Measurements from ENCODE around the gene MRPS2. TPM values are rescaled to one million over a fixed set of nuclear protein-coding genes. Genes with fewer than 3 reads are reported as not detected.

The MRPS2 gene
- total RNA-seq, 2 experiments from 2014 or later, result 20.8 to 23.2 TPM

GRCh38 chr9:135523521-135524129 is 23.1 kb downstream of the MRPS2 start:
- H3K27ac ChIP-seq (ENCODE audit: low read depth in 1 of 2, low read length in 2 of 2), result no peak overlapping the region
- CTCF ChIA-PET, result no interaction called here
- DNase-seq (peak in 1 of 14 experiments; percentile 10), ATAC-seq (ENCODE audit: poor library complexity) (no peak)
- no peaks in the 10 kb centered on the region for H3K4me1 Mint-ChIP-seq (ENCODE audit: low read depth)
- peaks cover 0 to 10% of the 10 kb centered on the region in 2 experiments for H3K9me3 ChIP-seq (ENCODE audit: control insufficient read depth in 1 of 2, insufficient read depth in 1 of 2, low read length in 2 of 2)
- H3K27me3 Mint-ChIP-seq, result peaks cover 6% of the 10 kb centered on the region
- no peaks in the 10 kb centered on the region for H3K36me3 Mint-ChIP-seq (ENCODE audit: low read depth)
- intact Hi-C loops (cut with DNase I, micrococcal nuclease), result no loop called here
- H3K27me3 ChIP-seq (ENCODE audit: control insufficient read depth in 1 of 2, insufficient read depth in 2 of 2, low read length in 2 of 2), result peaks cover 2 to 5% of the 10 kb centered on the region in 2 experiments
- TF ChIP-seq, protein P1, sequence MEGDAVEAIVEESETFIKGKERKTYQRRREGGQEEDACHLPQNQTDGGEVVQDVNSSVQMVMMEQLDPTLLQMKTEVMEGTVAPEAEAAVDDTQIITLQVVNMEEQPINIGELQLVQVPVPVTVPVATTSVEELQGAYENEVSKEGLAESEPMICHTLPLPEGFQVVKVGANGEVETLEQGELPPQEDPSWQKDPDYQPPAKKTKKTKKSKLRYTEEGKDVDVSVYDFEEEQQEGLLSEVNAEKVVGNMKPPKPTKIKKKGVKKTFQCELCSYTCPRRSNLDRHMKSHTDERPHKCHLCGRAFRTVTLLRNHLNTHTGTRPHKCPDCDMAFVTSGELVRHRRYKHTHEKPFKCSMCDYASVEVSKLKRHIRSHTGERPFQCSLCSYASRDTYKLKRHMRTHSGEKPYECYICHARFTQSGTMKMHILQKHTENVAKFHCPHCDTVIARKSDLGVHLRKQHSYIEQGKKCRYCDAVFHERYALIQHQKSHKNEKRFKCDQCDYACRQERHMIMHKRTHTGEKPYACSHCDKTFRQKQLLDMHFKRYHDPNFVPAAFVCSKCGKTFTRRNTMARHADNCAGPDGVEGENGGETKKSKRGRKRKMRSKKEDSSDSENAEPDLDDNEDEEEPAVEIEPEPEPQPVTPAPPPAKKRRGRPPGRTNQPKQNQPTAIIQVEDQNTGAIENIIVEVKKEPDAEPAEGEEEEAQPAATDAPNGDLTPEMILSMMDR (IDR thresholded peaks at IDR 0.05), result no peak
- H3K36me3 ChIP-seq (ENCODE audit: insufficient read depth, low read length), result no peaks in the 10 kb centered on the region
- H3K27ac Mint-ChIP-seq, result no peak overlapping the region
- no peak overlapping the region for H3K4me3 ChIP-seq (ENCODE audit: low read length)
- no peaks in the 10 kb centered on the region for H3K4me1 ChIP-seq (ENCODE audit: insufficient read depth, low read length)
- H3K4me3 Mint-ChIP-seq, result no peak overlapping the region
- H3K9me3 Mint-ChIP-seq, result no peaks in the 10 kb centered on the region
- POLR2A ChIA-PET, result no interaction called here

DNA sequence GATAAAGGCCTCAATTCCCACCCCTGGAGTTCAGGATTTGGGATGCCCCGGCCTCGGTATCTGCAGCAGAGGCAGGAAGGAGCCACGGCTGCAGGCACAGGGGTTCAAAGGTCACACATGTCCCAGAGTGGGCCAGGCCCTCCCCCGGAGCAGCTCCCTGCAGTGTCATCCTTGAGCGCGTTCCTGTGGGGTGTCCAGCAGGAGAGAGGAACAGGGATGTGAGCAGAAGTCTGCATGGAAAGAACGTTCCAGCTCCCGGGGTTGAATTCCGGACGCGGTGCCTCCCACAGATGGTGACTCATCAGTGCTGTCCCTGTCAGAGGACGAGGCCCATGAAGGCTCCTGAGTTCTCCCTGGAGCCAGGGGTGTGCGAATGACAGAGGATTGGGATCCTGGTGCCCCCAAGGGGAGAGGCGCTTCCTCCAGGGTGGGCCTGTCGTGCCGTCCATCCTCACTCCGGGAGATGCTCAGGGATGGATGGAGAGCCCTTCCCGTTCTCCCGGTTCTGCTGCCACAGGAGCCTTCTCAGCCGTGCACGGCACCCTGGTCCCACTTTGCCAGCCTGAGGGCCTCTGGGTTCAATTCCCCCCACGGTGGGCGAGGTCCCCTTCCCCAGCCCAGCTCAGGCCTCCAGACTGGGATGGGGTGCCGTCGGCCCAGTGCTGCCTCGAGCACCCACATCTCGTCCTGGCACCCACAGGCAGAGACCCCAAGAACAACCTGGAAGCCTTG is 23.8 kb downstream of the MRPS2 start:
- Mint-ChIP-seq H3K27me3 (peaks cover 8% of the 10 kb centered on the region), H3K27ac (no peak overlapping the region), H3K4me3 (no peak overlapping the region), H3K4me1 (ENCODE audit: low read depth) (no peaks in the 10 kb centered on the region), H3K36me3 (ENCODE audit: low read depth) (no peaks in the 10 kb centered on the region), H3K9me3 (no peaks in the 10 kb centered on the region)
- DNase-seq (no peak), ATAC-seq (ENCODE audit: poor library complexity) (no peak)
- Histone ChIP-seq H3K36me3 (ENCODE audit: insufficient read depth, low read length) (no peaks in the 10 kb centered on the region), H3K4me1 (ENCODE audit: insufficient read depth, low read length) (no peaks in the 10 kb centered on the region), H3K27ac (ENCODE audit: low read depth in 1 of 2, low read length in 2 of 2) (no peak overlapping the region), H3K4me3 (ENCODE audit: low read length) (no peak overlapping the region), H3K9me3 (ENCODE audit: control insufficient read depth in 1 of 2, insufficient read depth in 1 of 2, low read length in 2 of 2) (peaks cover 0 to 10% of the 10 kb centered on the region in 2 experiments), H3K27me3 (ENCODE audit: control insufficient read depth in 1 of 2, insufficient read depth in 2 of 2, low read length in 2 of 2) (peaks cover 2 to 5% of the 10 kb centered on the region in 2 experiments)
- ChIA-PET CTCF (no interaction called here), POLR2A (no interaction called here)
- intact Hi-C loops (cut with DNase I, micrococcal nuclease), result no loop called here
- TF ChIP-seq, protein P1 (IDR thresholded peaks at IDR 0.05), result no peak

GRCh38 chr9:135525241-135526088 is 25.0 kb downstream of the MRPS2 start:
- peak in 1 of 14 experiments; percentile 8 for DNase-seq
- Histone ChIP-seq H3K4me1 (ENCODE audit: insufficient read depth, low read length) (no peaks in the 10 kb centered on the region), H3K27me3 (ENCODE audit: control insufficient read depth in 1 of 2, insufficient read depth in 2 of 2, low read length in 2 of 2) (peaks cover 2 to 5% of the 10 kb centered on the region in 2 experiments), H3K36me3 (ENCODE audit: insufficient read depth, low read length) (no peaks in the 10 kb centered on the region), H3K9me3 (ENCODE audit: control insufficient read depth in 1 of 2, insufficient read depth in 1 of 2, low read length in 2 of 2) (peaks cover 0 to 10% of the 10 kb centered on the region in 2 experiments), H3K27ac (ENCODE audit: low read depth in 1 of 2, low read length in 2 of 2) (no peak overlapping the region), H3K4me3 (ENCODE audit: low read length) (no peak overlapping the region)
- Mint-ChIP-seq H3K36me3 (ENCODE audit: low read depth) (no peaks in the 10 kb centered on the region), H3K9me3 (no peaks in the 10 kb centered on the region), H3K4me1 (ENCODE audit: low read depth) (no peaks in the 10 kb centered on the region), H3K4me3 (no peak overlapping the region), H3K27me3 (peaks cover 7% of the 10 kb centered on the region), H3K27ac (no peak overlapping the region)
- TF ChIP-seq, protein P1 (IDR thresholded peaks at IDR 0.05), result no peak
- intact Hi-C loops (cut with DNase I, micrococcal nuclease), result no loop called here
- ChIA-PET POLR2A (no interaction called here), CTCF (no interaction called here)
- ATAC-seq (ENCODE audit: poor library complexity), result no peak

Data from CD4-positive, alpha-beta T cell (primary cell).